DND-41 (cell line): Measurements from ENCODE around the gene HOXA9.

ENCODE experiments used
- EZH2 ChIP-seq: IDR thresholded peaks from 3 replicates; pipeline ENCODE4 v1.6.1; 2012; ENCODE audit warnings: borderline replicate concordance, low read depth, mild to moderate bottlenecking, moderate library complexity, low read length, inconsistent platforms; ENCODE audit not compliant: severe bottlenecking
- TF ChIP-seq, protein P1 (sequence below): IDR thresholded peaks from 2 replicates; pipeline ENCODE4 v1.5.1; 2012; ENCODE audit warnings: borderline replicate concordance, low read length, moderate library complexity, mild to moderate bottlenecking; ENCODE audit not compliant: poor library complexity, severe bottlenecking; ENCODE audit errors: extremely low read depth

DNA sequence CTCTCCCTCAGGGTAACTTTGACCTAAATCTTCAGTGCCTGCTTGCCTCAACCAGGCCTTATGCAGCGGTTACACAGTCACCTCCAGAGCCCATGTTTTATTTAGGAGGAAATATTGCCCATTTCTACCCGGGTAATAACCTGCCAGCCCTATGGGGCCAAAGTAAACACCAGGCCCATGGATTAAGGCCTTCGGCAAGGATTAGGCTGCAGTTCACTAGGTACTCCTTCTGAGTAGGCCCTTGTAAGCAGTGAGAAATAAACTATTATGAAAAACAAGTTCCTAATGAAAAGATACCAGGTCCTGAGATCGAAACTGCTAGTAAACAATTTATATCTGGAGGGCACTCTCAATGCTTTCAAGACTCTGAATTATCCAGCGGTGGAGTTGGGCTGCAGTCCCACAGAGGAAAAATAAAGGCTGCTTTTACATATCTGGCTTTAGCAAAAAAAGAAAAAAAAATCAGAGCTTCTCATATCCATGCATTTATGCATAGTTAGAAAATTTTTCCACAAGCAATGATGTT is 12.5 kb upstream of the HOXA9 start:
- TF ChIP-seq, protein P1, sequence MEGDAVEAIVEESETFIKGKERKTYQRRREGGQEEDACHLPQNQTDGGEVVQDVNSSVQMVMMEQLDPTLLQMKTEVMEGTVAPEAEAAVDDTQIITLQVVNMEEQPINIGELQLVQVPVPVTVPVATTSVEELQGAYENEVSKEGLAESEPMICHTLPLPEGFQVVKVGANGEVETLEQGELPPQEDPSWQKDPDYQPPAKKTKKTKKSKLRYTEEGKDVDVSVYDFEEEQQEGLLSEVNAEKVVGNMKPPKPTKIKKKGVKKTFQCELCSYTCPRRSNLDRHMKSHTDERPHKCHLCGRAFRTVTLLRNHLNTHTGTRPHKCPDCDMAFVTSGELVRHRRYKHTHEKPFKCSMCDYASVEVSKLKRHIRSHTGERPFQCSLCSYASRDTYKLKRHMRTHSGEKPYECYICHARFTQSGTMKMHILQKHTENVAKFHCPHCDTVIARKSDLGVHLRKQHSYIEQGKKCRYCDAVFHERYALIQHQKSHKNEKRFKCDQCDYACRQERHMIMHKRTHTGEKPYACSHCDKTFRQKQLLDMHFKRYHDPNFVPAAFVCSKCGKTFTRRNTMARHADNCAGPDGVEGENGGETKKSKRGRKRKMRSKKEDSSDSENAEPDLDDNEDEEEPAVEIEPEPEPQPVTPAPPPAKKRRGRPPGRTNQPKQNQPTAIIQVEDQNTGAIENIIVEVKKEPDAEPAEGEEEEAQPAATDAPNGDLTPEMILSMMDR = no peak
- no peak for TF ChIP-seq EZH2
